GM10266 (cell line): ENCODE results near the gene USP31.
"Not testable (repeated sequence)": the region's sequence is repeated elsewhere in the genome, so short reads cannot be mapped to it uniquely, and the experiment has no call there.

Experiments
- DNase-seq: peaks from one replicate; pipeline ENCODE4 v3.0.0; 2012; ENCODE audit errors: extremely low spot score
- CTCF ChIP-seq: IDR thresholded peaks from 2 replicates; pipeline ENCODE4 v1.5.1; 2012; ENCODE audit warnings: mild to moderate bottlenecking, low read depth; ENCODE audit not compliant: control insufficient read depth, insufficient read depth; ENCODE audit errors: missing control alignments

Gene USP31

GRCh38 chr16:23148166-23148512 lies 1.1 kb downstream of the USP31 start:
- TF ChIP-seq CTCF: no peak
- no peak for DNase-seq

- DNase-seq: no peak
- TF ChIP-seq CTCF: no peak
Observed at GRCh38 chr16:23147666-23148065, 1.6 kb downstream of the USP31 start.

- TF ChIP-seq CTCF: no peak
- DNase-seq: no peak
Observed at GRCh38 chr16:23146877-23147601, 2.2 kb downstream of the USP31 start.

- DNase-seq: no peak
- no peak for TF ChIP-seq CTCF
Observed at GRCh38 chr16:23145608-23146007, 3.6 kb downstream of the USP31 start.

- DNase-seq: no peak
Observed at GRCh38 chr16:23145186-23145585, 4.1 kb downstream of the USP31 start.

GRCh38 chr16:23144393-23144792 lies 4.9 kb downstream of the USP31 start:
- not testable (repeated sequence) for DNase-seq

More at GRCh38 chr16:23145186-23145585, 4.1 kb downstream of the USP31 start:
- TF ChIP-seq CTCF: no peak

- TF ChIP-seq CTCF: no peak
- DNase-seq: no peak
Observed at GRCh38 chr16:23143391-23143790, 5.9 kb downstream of the USP31 start.
